Neural cell (in vitro differentiated cells): ENCODE data around the gene RAB9A.

Experiments
- EP300 ChIP-seq: fragments of 450-650 bp; conservative IDR thresholded peaks from 2 replicates; pipeline ENCODE4 v1.6.1; 2014; ENCODE audit warnings: antibody characterized with exemption, mild to moderate bottlenecking, moderate library complexity; ENCODE audit not compliant: poor library complexity, severe bottlenecking
- RAD21 ChIP-seq: fragments of 450-650 bp; conservative IDR thresholded peaks from 2 replicates; pipeline ENCODE4 v1.6.1; 2014; ENCODE audit warnings: antibody characterized with exemption, mild to moderate bottlenecking, moderate library complexity

DNA sequence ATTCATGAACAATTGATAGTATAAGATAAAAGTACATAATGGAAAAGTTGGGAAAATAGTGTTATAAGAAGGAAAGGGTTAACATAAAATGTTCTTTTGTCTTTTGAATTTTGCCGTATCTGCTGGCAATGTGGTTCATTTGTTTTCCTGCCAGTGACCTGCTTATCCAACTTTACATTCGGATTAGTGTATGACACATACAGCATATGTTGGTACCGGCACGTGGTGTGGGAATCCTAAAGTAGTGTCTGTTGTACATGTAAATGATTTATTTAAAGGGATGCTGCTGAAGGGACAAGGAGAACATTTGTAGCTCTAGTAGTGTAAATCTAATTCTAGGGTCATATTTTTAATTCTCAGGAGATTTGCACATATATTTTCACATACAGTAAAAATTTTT lies 11.5 kb downstream of the RAB9A start:
- TF ChIP-seq RAD21 = no peak
- TF ChIP-seq EP300 = no peak
